T-helper 1 cell treated with Interleukin-12 subunit alpha and Interleukin-12 subunit beta and Interleukin-4 antibody, amounts not matched to agents 30 μg/mL and 1 μg/mL, for 36 hours (primary cell): ENCODE measurements around the gene NDUFA11.

Experiments used
- H3K27ac Mint-ChIP-seq: one replicate; pipeline ENCODE4 v1.8.0; 2021; ENCODE audit warnings: mild to moderate bottlenecking, mixed read lengths
- H3K27me3 Mint-ChIP-seq: one replicate; pipeline ENCODE4 v1.8.0; 2021; ENCODE audit warnings: low read depth, mixed read lengths
- H3K36me3 Mint-ChIP-seq: one replicate; pipeline ENCODE4 v1.8.0; 2021; ENCODE audit warnings: low read depth, mixed read lengths
- H3K4me1 Mint-ChIP-seq: one replicate; pipeline ENCODE4 v1.8.0; 2021; ENCODE audit warnings: low read depth, mixed read lengths
- H3K4me3 Mint-ChIP-seq: one replicate; pipeline ENCODE4 v1.8.0; 2021; ENCODE audit warnings: mild to moderate bottlenecking, moderate library complexity, mixed read lengths
- H3K9me3 Mint-ChIP-seq: one replicate; pipeline ENCODE4 v1.8.0; 2021; ENCODE audit warnings: mixed read lengths

The NDUFA11 gene

GRCh38 chr19:5905114-5905778 is 1.7 kb upstream of the NDUFA11 start:
- Mint-ChIP-seq H3K27me3 (no peaks in the 10 kb centered on the region), H3K4me3 (peak overlapping the region; percentile 94), H3K27ac (peak overlapping the region; percentile 52), H3K9me3 (no peaks in the 10 kb centered on the region), H3K36me3 (peaks cover 8% of the 10 kb centered on the region), H3K4me1 (peaks cover 16% of the 10 kb centered on the region)

- H3K4me1 Mint-ChIP-seq, result peaks cover 16% of the 10 kb centered on the region
- H3K27me3 Mint-ChIP-seq, result no peaks in the 10 kb centered on the region
- H3K9me3 Mint-ChIP-seq, result no peaks in the 10 kb centered on the region
- peaks cover 11% of the 10 kb centered on the region for H3K36me3 Mint-ChIP-seq
- peak within 1 kb of the TSS; percentile 100 for H3K27ac Mint-ChIP-seq
- H3K4me3 Mint-ChIP-seq, result peak within 1 kb of the TSS; percentile 94
These were observed 943 bp upstream of the NDUFA11 start, which contains the start of gene VMAC for GRCh38 chr19:5904352-5905113. Gene VMAC (plus strand): TSS chr19:5904872. CDS start chr19:5904891, 19 bp downstream.

DNA sequence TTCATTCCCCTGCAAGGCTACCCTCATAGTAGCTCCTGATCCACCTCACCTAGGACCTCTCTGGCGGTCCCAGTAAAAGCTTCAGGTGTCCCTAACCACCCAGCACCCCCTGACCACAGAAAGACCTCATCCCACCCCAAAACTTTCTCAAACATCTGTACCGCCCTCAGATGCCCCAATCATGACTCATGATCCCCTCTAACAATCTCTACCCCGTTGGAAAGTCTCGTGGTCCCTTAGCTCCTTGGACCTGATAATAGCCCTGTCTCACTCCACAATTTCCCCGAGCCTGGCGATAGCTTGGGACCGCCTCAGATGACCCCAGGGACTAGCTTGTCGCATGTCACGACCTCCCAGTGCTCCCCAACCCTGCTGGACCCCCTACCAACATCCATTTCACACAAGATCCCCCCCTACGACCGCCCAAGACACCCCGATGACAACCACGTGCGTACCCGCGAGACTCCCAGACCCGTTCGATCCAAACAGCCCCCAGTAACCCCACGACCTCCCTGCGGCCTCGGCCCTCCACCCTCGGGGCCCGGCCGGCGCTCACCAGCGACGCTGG is 450 bp downstream of the NDUFA11 start:
- Mint-ChIP-seq H3K27ac (peak overlapping the region; percentile 100), H3K9me3 (no peaks in the 10 kb centered on the region), H3K27me3 (no peaks in the 10 kb centered on the region), H3K4me3 (peak overlapping the region; percentile 94), H3K36me3 (peaks cover 11% of the 10 kb centered on the region), H3K4me1 (peaks cover 16% of the 10 kb centered on the region)

GRCh38 chr19:5900976-5901375 is 2.6 kb downstream of the NDUFA11 start:
- Mint-ChIP-seq H3K27me3 (no peaks in the 10 kb centered on the region), H3K36me3 (peaks cover 9% of the 10 kb centered on the region), H3K4me3 (no peak overlapping the region), H3K9me3 (no peaks in the 10 kb centered on the region), H3K4me1 (peaks cover 8% of the 10 kb centered on the region), H3K27ac (no peak overlapping the region)

GRCh38 chr19:5899728-5900526 is 3.7 kb downstream of the NDUFA11 start:
- Mint-ChIP-seq H3K4me3 (no peak overlapping the region), H3K36me3 (peaks cover 11% of the 10 kb centered on the region), H3K27ac (no peak overlapping the region), H3K4me1 (peaks cover 8% of the 10 kb centered on the region), H3K9me3 (no peaks in the 10 kb centered on the region), H3K27me3 (no peaks in the 10 kb centered on the region)

DNA sequence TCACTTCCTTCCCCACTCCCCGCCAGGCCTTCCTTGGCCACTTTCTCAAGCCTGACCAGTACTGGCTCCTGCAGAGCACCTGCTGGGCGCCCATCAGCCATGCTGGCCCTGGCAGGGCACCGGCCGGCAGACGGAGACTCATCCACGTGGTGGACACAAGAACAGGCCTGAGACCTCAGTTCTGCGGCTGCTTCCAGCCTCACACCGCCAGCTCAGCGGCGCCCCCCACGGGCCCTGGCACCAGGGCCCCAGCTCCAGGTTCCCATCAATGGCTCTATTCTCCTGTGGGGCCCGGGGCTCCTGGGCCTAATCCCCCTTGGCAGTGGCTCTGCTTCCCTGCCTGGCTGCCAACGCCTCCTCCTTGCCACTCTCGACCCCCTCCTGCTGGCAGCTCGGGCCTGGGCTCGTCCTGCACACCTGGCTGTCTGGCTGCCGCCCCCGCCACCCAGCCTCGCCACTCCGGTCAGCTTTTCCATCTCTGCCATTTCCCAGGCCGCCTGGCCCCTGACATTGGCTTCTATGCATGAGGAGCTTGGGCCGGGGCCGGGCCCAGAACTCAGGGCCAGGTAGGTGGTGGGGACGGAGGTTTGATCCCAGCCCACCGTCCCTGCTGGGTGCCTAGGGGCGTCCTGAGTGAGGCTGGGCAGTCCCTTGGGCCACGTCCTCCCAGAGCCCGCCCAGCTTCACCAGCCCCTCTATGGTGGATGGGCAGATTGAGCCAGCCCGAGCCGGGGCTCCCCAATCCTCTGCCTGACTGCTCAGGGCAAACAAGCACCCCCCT is 6.2 kb downstream of the NDUFA11 start:
- no peaks in the 10 kb centered on the region for H3K9me3 Mint-ChIP-seq
- H3K4me3 Mint-ChIP-seq, result no peak overlapping the region
- H3K27me3 Mint-ChIP-seq, result no peaks in the 10 kb centered on the region
- peaks cover 5% of the 10 kb centered on the region for H3K4me1 Mint-ChIP-seq
- H3K27ac Mint-ChIP-seq, result no peak overlapping the region
- peaks cover 7% of the 10 kb centered on the region for H3K36me3 Mint-ChIP-seq

DNA sequence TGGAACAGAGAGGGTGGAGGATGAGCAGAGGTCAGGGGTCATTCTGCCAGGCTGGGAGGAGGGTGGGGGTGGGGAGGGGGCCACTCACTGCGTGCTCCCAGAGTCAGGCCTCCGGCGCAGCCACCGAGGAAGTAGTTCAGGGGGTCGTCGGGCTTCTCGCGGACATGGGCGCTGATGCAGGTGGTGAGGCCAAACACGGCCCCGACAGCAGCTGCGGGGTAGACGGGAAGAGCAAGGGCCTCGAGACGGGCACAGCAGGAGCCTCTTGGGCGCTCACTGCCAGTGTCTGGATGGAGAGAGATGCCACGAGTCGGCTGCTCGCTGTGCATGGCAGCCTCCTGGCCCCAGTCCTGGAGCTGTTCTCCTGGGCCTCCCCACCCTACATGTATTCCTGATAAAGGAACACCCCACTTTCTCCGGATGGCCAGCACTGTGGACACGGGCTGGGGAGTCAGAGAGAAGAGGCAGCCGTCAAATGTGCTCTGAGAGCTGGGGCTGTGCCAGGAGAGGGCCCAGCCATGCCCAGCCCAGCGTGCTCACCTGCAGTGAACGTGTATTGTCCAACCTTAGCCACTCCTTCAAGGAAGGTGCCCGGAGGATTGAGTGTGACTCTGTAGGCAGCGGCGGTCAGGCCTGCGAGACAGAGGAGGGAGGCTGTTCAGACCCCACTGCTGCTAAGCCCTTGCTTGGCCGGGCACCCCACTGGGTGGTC is 7.1 kb downstream of the NDUFA11 start:
- no peaks in the 10 kb centered on the region for H3K9me3 Mint-ChIP-seq
- no peak overlapping the region for H3K27ac Mint-ChIP-seq
- no peaks in the 10 kb centered on the region for H3K27me3 Mint-ChIP-seq
- peaks cover 7% of the 10 kb centered on the region for H3K36me3 Mint-ChIP-seq
- peaks cover 5% of the 10 kb centered on the region for H3K4me1 Mint-ChIP-seq
- no peak overlapping the region for H3K4me3 Mint-ChIP-seq

DNA sequence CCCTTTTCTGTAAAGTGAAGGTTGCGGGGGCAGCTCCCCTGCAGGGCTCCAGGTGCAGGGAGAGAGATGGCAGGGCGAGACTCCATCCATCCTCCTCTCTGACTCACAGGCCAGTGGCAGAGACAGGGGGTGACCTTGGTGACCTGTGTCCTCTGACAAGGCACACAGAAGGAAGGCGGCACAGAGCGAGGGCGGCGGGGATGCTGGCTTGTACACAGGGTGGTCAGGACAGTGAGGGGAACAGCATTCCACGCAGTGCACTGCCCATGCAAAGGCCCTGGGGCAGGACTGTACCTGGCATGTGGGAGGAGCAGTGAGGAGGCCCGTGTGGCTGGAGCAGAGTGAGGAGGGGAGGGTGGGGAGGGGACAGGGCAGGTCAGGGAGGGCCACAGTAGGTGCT is 7.7 kb downstream of the NDUFA11 start:
- Mint-ChIP-seq H3K27ac (no peak overlapping the region), H3K36me3 (peaks cover 5% of the 10 kb centered on the region), H3K4me3 (no peak overlapping the region), H3K27me3 (no peaks in the 10 kb centered on the region), H3K9me3 (no peaks in the 10 kb centered on the region), H3K4me1 (no peaks in the 10 kb centered on the region)

- peaks cover 5% of the 10 kb centered on the region for H3K36me3 Mint-ChIP-seq
- no peaks in the 10 kb centered on the region for H3K4me1 Mint-ChIP-seq
- no peak overlapping the region for H3K27ac Mint-ChIP-seq
- no peaks in the 10 kb centered on the region for H3K27me3 Mint-ChIP-seq
- no peak overlapping the region for H3K4me3 Mint-ChIP-seq
- no peaks in the 10 kb centered on the region for H3K9me3 Mint-ChIP-seq
These were observed 8.2 kb downstream of the NDUFA11 start for GRCh38 chr19:5895409-5895808.

DNA sequence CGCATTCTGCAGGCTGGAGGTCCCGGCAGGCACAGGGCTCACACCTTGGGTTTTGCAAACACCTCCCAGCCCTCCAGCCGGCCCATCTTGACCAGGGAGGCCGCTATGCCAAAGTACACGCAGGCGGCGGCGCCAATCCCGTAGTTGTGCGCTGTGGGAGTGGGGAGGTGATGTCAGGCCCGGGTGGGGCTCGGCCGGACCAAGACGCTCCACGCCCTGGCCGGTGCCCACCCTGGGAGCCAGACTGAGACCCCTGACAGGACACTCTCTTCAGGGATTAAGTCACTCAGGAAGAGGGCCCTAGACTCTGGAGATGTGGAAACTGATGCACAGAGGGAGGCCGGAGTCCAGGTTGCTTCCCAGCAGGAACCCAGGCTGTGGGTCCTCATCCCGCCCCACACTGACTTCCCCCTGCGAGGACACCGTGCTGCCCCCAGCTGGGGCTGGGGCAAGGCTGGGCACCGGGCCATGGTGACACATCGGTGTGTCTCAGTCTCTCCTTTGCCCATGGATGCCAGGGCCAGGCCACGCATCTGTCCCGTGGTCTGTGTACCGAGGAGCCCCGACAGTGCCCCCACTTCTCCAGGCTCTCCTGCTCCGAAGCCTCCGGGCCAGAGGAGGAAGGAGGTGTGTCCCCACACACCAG is 8.8 kb downstream of the NDUFA11 start:
- Mint-ChIP-seq H3K4me1 (no peaks in the 10 kb centered on the region), H3K9me3 (no peaks in the 10 kb centered on the region), H3K27ac (no peak overlapping the region), H3K36me3 (peaks cover 2% of the 10 kb centered on the region), H3K4me3 (no peak overlapping the region), H3K27me3 (no peaks in the 10 kb centered on the region)

GRCh38 chr19:5893907-5894703 is 9.5 kb downstream of the NDUFA11 start:
- no peaks in the 10 kb centered on the region for H3K4me1 Mint-ChIP-seq
- H3K36me3 Mint-ChIP-seq, result peaks cover 2% of the 10 kb centered on the region
- no peak overlapping the region for H3K4me3 Mint-ChIP-seq
- no peaks in the 10 kb centered on the region for H3K27me3 Mint-ChIP-seq
- H3K27ac Mint-ChIP-seq, result no peak overlapping the region
- H3K9me3 Mint-ChIP-seq, result no peaks in the 10 kb centered on the region

GRCh38 chr19:5893296-5893903 is 10.2 kb downstream of the NDUFA11 start:
- Mint-ChIP-seq H3K27ac (no peak overlapping the region), H3K4me1 (no peaks in the 10 kb centered on the region), H3K27me3 (no peaks in the 10 kb centered on the region), H3K9me3 (no peaks in the 10 kb centered on the region), H3K4me3 (no peak overlapping the region), H3K36me3 (peaks cover 2% of the 10 kb centered on the region)
